IgD-negative memory B cell (primary cell): ENCODE measurements around the gene LGMN. TPM values are rescaled to one million over a fixed set of nuclear protein-coding genes. Genes with fewer than 3 reads are reported as not detected.
A peak's percentile ranks its signal among the peaks of the same experiment; 100 is the strongest.
"Not testable (repeated sequence)": the region's sequence is repeated elsewhere in the genome, so short reads cannot be mapped to it uniquely, and the experiment has no call there.

Experiments used
- H3K27ac Mint-ChIP-seq, 3 donors: one replicate each; pipeline ENCODE4 v1.8.0; 2020 to 2022; ENCODE audit warnings: mild to moderate bottlenecking in 3 of 3, mixed read lengths in 3 of 3, moderate library complexity in 1 of 3
- H3K27me3 Mint-ChIP-seq: one replicate; pipeline ENCODE4 v1.8.0; 2021; ENCODE audit warnings: mixed read lengths
- H3K36me3 Mint-ChIP-seq: one replicate; pipeline ENCODE4 v1.8.0; 2020; ENCODE audit warnings: mild to moderate bottlenecking, mixed read lengths
- H3K4me1 Mint-ChIP-seq, 3 donors: one replicate each; pipeline ENCODE4 v1.8.0; 2020 to 2022; ENCODE audit warnings: mixed read lengths in 3 of 3, mild to moderate bottlenecking in 1 of 3
- H3K4me3 Mint-ChIP-seq, 4 donors: one replicate each; pipeline ENCODE4 v1.8.0; 2020 to 2022; ENCODE audit warnings: mild to moderate bottlenecking in 4 of 4, mixed read lengths in 4 of 4, moderate library complexity in 3 of 4
- H3K9me3 Mint-ChIP-seq, 3 donors: one replicate each; pipeline ENCODE4 v1.8.0; 2020 to 2021; ENCODE audit warnings: mixed read lengths in 3 of 3, mild to moderate bottlenecking in 1 of 3
- polyA plus RNA-seq: library from polyadenylated mRNA; unstranded; fragments of 300-500 nt; fragmentation: Illumina TruSeq; gene quantifications from one replicate; pipeline ENCODE4 v1.2.3, GENCODE V29; 2021

LGMN gene
- polyA plus RNA-seq, 1 donor from 2014 or later: 25.1 TPM

DNA sequence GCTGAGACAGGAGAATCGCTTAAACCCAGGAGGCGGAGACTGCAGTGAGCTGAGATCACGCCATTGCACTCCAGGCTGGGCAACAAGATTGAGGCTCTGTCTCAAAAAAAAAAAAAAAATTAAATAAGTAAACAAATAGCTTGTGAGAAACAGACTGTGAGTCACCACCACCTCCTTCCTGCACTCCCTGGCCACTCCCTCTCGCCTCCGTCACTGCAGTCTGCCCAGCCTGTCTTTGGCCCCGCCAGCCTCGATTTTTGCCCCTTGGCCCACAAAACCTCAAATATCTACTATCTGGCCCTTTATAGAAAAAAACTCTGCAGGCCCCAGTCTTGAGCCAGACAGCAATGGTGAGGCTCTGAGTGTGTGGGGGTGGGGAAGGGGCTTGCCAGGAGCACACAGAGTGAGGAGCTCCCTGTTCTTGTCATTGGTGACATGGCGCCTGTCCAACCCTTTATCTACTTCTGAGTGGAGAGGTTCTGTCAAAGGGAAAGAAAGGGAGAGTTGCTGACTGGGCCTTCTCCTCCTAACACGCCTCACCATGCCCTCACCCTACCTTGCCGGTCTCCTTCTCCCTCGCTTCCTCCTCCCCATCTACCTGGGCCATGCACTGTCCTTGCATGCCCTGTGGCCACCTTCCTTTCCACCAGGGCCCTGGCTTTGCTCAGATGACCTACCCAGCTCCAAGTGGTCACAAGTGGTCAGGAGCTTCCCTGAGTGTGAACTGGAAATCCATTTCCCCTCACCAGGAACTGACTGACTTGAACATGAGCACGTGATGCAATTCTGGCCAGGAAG is 22.1 kb downstream of the LGMN start:
- Mint-ChIP-seq H3K27me3 (no peaks in the 10 kb centered on the region), H3K4me1 (peaks cover 8 to 15% (median 13%) of the 10 kb centered on the region in 3 donors), H3K4me3 (no peak overlapping the region), H3K27ac (peak overlapping the region in 1 of 3 donors; percentile 57), H3K36me3 (peaks cover 13% of the 10 kb centered on the region), H3K9me3 (no peaks in the 10 kb centered on the region)

DNA sequence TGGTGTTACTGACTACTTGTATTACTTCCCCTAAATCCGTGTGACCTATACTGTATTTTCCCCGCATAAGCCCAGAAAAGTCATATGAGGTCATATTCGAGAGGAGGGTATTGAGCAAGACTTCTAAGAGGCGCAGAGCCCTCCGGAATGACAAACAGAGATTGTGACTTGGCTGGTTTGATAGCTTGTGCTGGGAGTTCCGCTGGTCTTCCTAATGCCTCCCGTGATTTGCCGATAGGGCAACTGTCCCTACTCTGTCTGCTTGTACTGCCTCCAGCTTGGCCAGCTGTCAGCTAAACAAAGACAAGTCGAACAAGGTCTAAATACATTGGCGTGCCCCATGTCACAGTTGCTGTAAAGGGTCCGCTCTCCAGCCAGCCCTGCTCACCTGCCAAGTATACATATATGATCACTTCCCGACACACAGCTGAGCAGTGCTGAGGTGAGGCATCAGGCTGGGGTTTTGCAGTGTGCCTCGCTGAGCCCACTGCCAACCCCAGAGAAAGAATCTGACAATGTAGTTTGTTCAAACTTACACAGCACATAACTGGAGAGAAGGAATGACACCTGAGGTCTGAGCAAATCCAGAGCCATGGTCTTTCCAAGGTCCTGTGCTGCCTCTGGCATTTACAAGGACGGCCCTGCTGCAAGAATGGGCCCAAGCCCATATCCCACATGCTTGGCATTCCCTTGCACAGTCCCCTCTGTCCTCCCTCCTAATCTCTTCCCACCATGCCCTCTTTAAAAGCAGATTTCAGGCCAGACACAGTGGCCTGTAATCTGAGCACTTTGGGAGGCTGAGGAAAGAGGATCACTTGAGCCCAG is 23.7 kb downstream of the LGMN start:
- Mint-ChIP-seq H3K36me3 (peaks cover 16% of the 10 kb centered on the region), H3K9me3 (no peaks in the 10 kb centered on the region), H3K27me3 (no peaks in the 10 kb centered on the region), H3K27ac (no peak overlapping the region), H3K4me3 (peak overlapping the region in 1 of 4 donors; percentile 59), H3K4me1 (peaks cover 5 to 13% (median 9%) of the 10 kb centered on the region in 3 donors)

DNA sequence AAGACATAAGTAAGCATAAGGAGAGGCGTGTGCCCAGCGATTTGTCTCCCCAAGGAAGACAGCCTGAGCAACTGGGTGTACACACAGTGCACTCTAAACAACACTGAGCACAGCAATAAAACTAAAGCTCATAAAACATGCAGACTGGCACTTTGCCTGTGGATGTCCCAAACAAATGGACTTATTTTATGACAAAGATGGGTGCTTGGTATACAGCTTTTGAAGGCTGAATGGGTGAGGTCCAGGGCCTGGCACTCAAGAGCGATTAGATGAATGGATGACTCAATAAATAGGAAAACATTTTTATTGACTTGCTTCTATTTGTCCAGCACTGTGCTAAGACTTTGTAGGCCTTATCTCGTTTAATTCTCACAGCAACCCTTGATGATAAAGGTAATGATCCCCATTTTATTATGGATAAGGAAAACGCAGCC is 28.5 kb downstream of the LGMN start:
- Mint-ChIP-seq H3K27me3 (no peaks in the 10 kb centered on the region), H3K9me3 (no peaks in the 10 kb centered on the region), H3K27ac (peak overlapping the region in 1 of 3 donors; percentile 53), H3K36me3 (peaks cover 18% of the 10 kb centered on the region), H3K4me3 (no peak overlapping the region), H3K4me1 (peaks cover 5 to 11% (median 7%) of the 10 kb centered on the region in 3 donors)

DNA sequence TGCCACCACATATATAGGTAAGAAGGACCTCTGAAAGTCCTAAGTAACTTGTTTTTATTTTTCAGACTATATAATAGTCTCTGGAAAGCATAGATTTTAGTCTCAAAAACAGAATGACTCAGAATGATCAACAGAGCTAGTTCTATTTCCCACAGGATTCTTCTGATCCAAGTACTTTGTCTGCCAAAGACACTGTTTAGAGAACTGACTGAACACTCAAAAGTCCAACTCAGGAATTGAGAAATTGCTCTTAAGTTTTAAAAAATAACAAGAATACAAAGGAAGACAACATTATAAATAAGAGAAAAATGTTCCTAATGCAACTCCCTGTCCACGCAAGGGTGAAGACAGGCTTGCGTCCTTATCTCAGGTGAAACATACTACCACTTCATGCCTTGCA is 29.0 kb downstream of the LGMN start:
- peaks cover 5 to 12% (median 7%) of the 10 kb centered on the region in 3 donors for H3K4me1 Mint-ChIP-seq
- H3K27ac Mint-ChIP-seq: no peak overlapping the region
- peaks cover 19% of the 10 kb centered on the region for H3K36me3 Mint-ChIP-seq
- H3K27me3 Mint-ChIP-seq: no peaks in the 10 kb centered on the region
- no peak overlapping the region for H3K4me3 Mint-ChIP-seq
- no peaks in the 10 kb centered on the region for H3K9me3 Mint-ChIP-seq

DNA sequence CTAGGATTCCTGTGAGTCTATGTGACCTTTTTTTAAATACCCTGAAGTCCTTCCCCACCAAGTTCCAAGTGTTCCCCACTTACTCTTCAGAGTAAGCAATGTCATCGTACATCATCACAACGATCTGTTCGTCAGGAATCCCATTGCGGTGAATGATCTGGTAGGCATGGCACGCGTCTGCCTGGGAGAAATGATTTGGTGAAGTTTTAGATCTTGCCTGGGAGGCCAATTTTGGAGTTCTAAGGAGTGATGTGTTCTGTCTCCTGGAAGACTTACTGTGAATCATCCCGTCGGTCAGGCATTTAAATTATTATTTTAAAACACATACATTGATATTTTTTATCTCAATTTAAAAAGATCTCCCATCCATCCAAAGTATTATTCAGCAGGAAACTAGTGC is 29.8 kb downstream of the LGMN start:
- no peak overlapping the region for H3K4me3 Mint-ChIP-seq
- peak overlapping the region in 1 of 3 donors; percentile 82 for H3K27ac Mint-ChIP-seq

DNA sequence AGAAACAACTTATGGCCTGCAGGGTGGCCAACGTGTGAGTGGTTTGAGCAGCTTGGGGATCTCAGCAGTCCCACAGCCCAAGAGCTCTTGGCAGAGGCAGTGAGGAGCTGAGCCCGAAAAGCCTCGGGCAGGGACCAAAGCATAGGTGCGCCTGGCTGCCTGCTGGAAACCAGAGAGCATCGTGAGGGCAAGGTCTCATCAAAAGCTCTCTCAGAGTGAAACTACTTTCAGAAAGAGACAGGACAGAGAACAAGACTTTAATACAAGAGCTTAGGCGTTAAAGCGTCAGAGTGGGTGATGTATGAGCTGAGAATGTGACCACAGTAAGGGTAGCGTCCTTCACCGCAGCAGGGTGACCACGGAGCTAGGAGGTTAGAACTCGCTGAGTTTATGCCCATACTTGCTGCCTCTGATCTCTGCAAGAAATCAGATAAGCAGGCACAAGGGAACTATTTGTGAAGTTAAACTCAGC is 30.8 kb downstream of the LGMN start:
- Mint-ChIP-seq H3K36me3 (peaks cover 16% of the 10 kb centered on the region), H3K4me3 (no peak overlapping the region), H3K27me3 (no peaks in the 10 kb centered on the region), H3K27ac (peak overlapping the region in 1 of 3 donors; percentile 5), H3K9me3 (no peaks in the 10 kb centered on the region), H3K4me1 (peaks cover under 1 to 7% (median 7%) of the 10 kb centered on the region in 3 donors)

More for the DNA sequence above, 29.8 kb downstream of the LGMN start:
- Mint-ChIP-seq H3K27me3 (no peaks in the 10 kb centered on the region), H3K4me1 (peaks cover 5 to 12% (median 7%) of the 10 kb centered on the region in 3 donors), H3K9me3 (no peaks in the 10 kb centered on the region), H3K36me3 (peaks cover 16% of the 10 kb centered on the region)

DNA sequence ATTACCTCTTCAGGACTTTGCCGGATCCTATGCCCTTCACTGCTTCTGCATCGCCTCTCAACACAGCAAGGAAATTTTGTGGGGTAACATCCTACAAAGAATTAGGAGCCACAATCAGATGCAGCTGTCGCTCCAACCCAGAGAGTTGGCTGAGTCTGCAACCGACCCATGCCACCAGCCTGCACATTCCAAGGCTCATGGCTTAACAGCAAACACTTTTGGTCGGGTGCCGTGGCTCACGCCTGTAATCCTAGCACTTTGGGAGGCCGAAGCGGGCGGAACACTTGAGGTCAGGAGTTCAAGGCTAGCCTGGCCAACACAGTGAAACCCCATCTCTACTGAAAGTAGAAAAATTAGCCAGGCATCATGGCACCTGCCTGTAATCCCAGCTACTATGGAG is 32.3 kb downstream of the LGMN start:
- Mint-ChIP-seq H3K4me3 (no peak overlapping the region), H3K27me3 (no peaks in the 10 kb centered on the region), H3K4me1 (peaks cover 0 to 2% (median 0%) of the 10 kb centered on the region in 3 donors), H3K36me3 (peaks cover 15% of the 10 kb centered on the region), H3K9me3 (no peaks in the 10 kb centered on the region), H3K27ac (no peak overlapping the region)

DNA sequence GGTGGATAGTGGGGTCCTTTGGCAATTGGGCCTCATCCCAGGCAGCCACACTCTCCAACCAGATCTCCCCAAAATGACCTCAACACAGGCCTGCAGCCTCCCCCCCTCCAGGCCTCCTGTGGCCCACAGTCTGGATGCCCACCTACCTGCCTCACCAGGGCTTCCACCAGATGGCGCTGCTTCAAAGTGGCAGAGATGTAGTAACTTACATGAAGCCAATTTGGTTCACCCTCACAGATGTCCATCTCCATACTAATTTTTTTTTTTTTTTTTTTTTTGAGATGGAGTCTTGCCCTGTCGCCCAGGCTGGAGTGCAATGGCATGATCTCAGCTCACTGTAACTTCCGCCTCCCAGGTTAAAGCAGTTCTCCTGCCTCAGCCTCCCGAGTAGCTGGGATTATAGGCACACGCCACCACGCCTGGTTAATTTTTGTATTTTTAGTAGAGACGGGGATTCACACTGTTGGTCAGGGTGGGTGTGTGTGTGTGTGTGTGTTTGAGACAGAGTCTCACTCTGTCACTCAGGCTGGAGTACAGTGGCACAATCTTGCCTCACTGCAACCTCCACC is 33.6 kb downstream of the LGMN start:
- not testable (repeated sequence) for H3K4me1 Mint-ChIP-seq, H3K27ac Mint-ChIP-seq, H3K9me3 Mint-ChIP-seq, H3K27me3 Mint-ChIP-seq, H3K4me3 Mint-ChIP-seq
- peaks cover 13% of the 10 kb centered on the region for H3K36me3 Mint-ChIP-seq

DNA sequence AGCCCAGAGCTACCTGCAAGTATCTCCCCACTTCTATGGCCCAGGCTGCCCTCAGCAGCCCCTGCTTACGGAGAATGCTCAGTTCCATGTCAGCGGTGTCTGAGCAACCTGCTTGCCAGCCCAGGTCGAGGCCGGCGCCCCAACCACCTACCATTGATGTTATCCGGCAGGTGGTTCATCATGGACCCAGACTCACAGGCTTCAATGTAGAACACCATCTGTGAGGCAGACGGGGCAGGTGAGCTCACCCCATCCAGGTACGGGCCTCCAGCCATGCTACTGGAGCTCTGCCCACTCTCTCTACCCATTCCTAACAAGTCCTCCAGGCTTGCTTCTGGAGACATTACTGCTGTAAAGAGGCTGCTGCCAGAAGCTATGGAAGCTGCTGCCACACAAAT is 35.8 kb downstream of the LGMN start:
- Mint-ChIP-seq H3K36me3 (peaks cover 12% of the 10 kb centered on the region), H3K9me3 (no peaks in the 10 kb centered on the region)

DNA sequence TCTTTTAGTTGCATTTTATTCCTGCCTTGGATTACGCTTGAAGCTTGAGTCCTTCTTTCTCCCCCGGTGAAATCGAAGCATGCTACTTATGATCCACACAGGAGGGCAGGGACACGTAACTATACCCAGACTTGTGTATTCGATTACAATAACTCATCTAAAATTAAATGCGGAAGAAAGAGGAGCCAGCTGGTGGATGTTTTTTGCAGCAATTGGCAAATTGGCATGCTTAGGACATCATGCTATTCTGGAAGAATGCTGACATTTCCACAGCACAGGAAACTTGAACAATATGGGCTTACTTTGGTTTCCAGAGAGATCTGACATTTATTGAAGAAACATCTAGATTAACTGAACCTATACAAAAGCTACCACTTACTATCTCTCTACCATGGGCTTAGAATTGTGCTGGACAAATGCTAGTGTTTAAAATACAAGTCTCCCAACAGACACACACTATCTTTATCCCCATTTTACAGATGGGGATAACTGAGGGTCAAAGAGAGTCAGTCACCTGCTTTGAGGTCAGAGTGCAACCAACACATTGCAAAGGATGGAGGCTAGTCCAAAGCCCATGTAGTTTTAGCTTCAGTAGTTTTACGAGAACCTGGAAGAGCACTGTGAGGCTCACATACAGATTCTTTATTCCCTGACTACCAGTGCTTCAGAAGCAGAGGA is 36.3 kb downstream of the LGMN start:
- no peaks in the 10 kb centered on the region for H3K9me3 Mint-ChIP-seq
- no peak overlapping the region for H3K27ac Mint-ChIP-seq
- H3K4me3 Mint-ChIP-seq: no peak overlapping the region
- H3K27me3 Mint-ChIP-seq: no peaks in the 10 kb centered on the region
- H3K4me1 Mint-ChIP-seq: peaks cover 0 to 2% (median 0%) of the 10 kb centered on the region in 3 donors
- peaks cover 11% of the 10 kb centered on the region for H3K36me3 Mint-ChIP-seq

More for the DNA sequence above, 35.8 kb downstream of the LGMN start:
- Mint-ChIP-seq H3K4me1 (peaks cover 0 to 2% (median 0%) of the 10 kb centered on the region in 3 donors), H3K27me3 (no peaks in the 10 kb centered on the region), H3K27ac (no peak overlapping the region), H3K4me3 (no peak overlapping the region)

DNA sequence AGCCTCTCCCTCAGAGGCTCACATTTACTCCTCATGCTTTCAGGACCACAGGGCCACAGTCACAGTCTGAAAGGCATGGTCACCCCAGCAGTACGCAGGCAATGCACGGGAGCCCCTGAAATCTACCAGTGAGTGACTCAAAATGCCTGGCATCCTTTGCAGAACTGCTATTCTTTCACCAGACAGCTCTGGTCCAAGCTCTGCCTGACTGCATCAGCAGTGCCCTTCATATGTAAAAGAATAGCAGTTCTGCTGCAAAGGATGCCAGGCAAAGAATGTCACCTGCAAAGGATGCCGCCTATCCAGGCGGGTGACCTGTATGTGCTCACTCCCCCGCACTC is 38.5 kb downstream of the LGMN start:
- Mint-ChIP-seq H3K36me3 (peaks cover 7% of the 10 kb centered on the region), H3K4me1 (peaks cover 1 to 2% (median 2%) of the 10 kb centered on the region in 3 donors), H3K27me3 (no peaks in the 10 kb centered on the region), H3K4me3 (no peak overlapping the region), H3K9me3 (no peaks in the 10 kb centered on the region), H3K27ac (no peak overlapping the region)

DNA sequence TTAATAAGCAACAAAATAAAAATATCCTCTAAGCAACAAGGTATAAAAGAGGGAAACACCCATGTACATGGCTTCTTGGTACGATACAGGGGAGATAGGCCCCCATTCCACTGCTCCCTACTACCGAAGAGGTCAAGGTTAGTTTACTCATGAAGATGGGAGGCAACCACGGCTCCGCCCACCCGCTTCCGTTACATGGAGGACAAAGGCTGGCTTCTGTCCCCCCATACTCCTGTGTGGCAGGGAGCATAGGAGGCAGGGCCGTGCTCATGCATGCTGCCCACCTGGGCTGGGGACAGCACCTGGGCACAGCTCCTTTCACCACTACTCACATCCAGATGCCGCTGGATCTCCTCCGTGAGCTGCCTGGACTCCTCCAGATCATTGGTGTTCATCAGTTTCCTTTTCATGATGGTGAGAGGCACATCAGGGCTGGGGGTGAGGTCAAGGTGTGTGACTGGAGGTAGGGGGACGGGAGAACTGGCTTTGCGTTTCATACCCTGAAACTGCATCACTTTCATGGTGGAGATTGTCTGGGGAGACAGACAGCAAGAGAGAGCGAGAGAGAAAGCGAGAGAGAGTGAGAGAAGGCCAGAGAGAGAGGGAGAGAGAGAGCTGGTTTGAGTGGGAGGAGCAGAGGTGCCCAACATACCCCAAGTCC is 39.0 kb downstream of the LGMN start:
- peaks cover 6% of the 10 kb centered on the region for H3K36me3 Mint-ChIP-seq
- no peaks in the 10 kb centered on the region for H3K9me3 Mint-ChIP-seq
- H3K27ac Mint-ChIP-seq: no peak overlapping the region
- H3K27me3 Mint-ChIP-seq: no peaks in the 10 kb centered on the region
- H3K4me3 Mint-ChIP-seq: no peak overlapping the region
- H3K4me1 Mint-ChIP-seq: peaks cover 5 to 7% (median 6%) of the 10 kb centered on the region in 3 donors

DNA sequence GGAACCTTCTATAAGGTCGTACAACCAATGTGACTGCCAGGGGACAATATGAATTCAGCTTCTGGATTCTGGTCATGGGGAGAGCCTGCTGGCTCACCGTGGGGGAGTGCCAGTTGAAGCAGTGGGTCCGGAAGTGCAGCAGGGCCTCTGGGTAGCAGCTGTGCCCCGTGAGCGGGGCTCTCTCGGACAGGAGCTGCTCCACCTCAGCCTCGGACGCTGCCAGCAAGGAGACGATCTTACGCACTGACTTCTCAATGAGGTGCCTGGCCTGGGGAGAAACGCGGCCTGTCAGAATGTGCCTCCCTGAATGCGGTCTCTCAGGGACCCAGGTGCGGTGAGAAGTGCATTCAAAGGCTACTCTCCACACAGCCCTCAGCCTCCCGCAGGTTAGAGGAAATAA is 42.0 kb downstream of the LGMN start:
- Mint-ChIP-seq H3K4me3 (peak overlapping the region in 1 of 4 donors; percentile 32), H3K36me3 (peaks cover 2% of the 10 kb centered on the region), H3K9me3 (no peaks in the 10 kb centered on the region), H3K27me3 (no peaks in the 10 kb centered on the region), H3K27ac (peak overlapping the region in 2 of 3 donors; percentile 47 to 48), H3K4me1 (peaks cover 30 to 33% (median 30%) of the 10 kb centered on the region in 3 donors)

DNA sequence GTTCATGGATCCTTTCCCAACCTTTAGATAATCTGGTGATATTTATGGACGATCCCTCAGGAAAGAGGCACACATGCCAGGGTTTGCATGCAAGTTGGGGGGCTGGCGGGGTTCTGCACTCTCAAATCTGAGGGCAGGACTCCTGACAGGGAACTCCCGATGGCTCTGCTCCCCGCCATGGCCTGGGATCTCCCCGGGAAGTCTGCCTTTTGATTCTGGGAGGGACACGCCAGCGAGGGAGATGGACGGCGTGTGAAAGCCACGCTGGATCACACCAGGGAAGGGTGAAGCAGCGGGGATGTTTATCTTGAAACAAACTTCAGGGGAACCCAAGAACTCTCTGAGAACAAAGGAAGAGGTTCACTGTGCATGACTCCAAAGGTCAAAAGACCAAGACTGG is 43.6 kb downstream of the LGMN start:
- Mint-ChIP-seq H3K4me3 (peak overlapping the region; percentile 22 to 84 (median 60)), H3K9me3 (no peaks in the 10 kb centered on the region), H3K27ac (peak overlapping the region; percentile 89 to 97 (median 96)), H3K4me1 (peaks cover 30 to 36% (median 34%) of the 10 kb centered on the region in 3 donors), H3K27me3 (no peaks in the 10 kb centered on the region), H3K36me3 (peaks cover 2% of the 10 kb centered on the region)
